ENCODE results near the gene WDR91.
A peak's percentile ranks its signal among the peaks of the same experiment; 100 is the strongest.

Gene WDR91

GRCh38 chr7:135211179-135211945 is at the start of gene WDR91:
Gene WDR91, minus strand, starts transcription at chr7:135211526. Its CDS starts 24 bp downstream, at chr7:135211502.
- in situ Hi-C loops (cut with HindIII; ENCODE audit: low pct_unique_long_range_greater_than_20kb, low sequenced_read_pairs): no loop called here
- peak; percentile 91 to 95 for DNase-seq (ENCODE audit: low read depth in 1 of 2, low spot score in 1 of 2)
- TF ChIP-seq JUND (IDR thresholded peaks at IDR 0.05; ENCODE audit: low read depth): no peak

- DNase-seq (ENCODE audit: low read depth in 1 of 2, low spot score in 1 of 2): no peak
- in situ Hi-C loops (cut with HindIII; ENCODE audit: low pct_unique_long_range_greater_than_20kb, low sequenced_read_pairs): no loop called here
These were observed 49.1 kb upstream of the WDR91 start for GRCh38 chr7:135260470-135260869.

GRCh38 chr7:135259702-135260101 is 48.4 kb upstream of the WDR91 start:
- in situ Hi-C loops (cut with HindIII; ENCODE audit: low pct_unique_long_range_greater_than_20kb, low sequenced_read_pairs): no loop called here
- no peak for TF ChIP-seq JUND (IDR thresholded peaks at IDR 0.05; ENCODE audit: low read depth)
- no peak for DNase-seq (ENCODE audit: low read depth in 1 of 2, low spot score in 1 of 2)

More at GRCh38 chr7:135260470-135260869, 49.1 kb upstream of the WDR91 start:
- no peak for TF ChIP-seq JUND (IDR thresholded peaks at IDR 0.05; ENCODE audit: low read depth)

GRCh38 chr7:135258585-135258984 is 47.3 kb upstream of the WDR91 start:
- in situ Hi-C loops (cut with HindIII; ENCODE audit: low pct_unique_long_range_greater_than_20kb, low sequenced_read_pairs): no loop called here
- no peak for TF ChIP-seq JUND (IDR thresholded peaks at IDR 0.05; ENCODE audit: low read depth)

GRCh38 chr7:135257790-135258189 is 46.5 kb upstream of the WDR91 start:
- in situ Hi-C loops (cut with HindIII; ENCODE audit: low pct_unique_long_range_greater_than_20kb, low sequenced_read_pairs): no loop called here

More at GRCh38 chr7:135258585-135258984, 47.3 kb upstream of the WDR91 start:
- DNase-seq (ENCODE audit: low read depth in 1 of 2, low spot score in 1 of 2): no peak

GRCh38 chr7:135253851-135254771 is 42.8 kb upstream of the WDR91 start:
- in situ Hi-C loops (cut with HindIII; ENCODE audit: low pct_unique_long_range_greater_than_20kb, low sequenced_read_pairs): no loop called here
- no peak for TF ChIP-seq JUND (IDR thresholded peaks at IDR 0.05; ENCODE audit: low read depth)
- DNase-seq (ENCODE audit: low read depth in 1 of 2, low spot score in 1 of 2): no peak

More at GRCh38 chr7:135257790-135258189, 46.5 kb upstream of the WDR91 start:
- TF ChIP-seq JUND (IDR thresholded peaks at IDR 0.05; ENCODE audit: low read depth): no peak
- no peak for DNase-seq (ENCODE audit: low read depth in 1 of 2, low spot score in 1 of 2)

GRCh38 chr7:135251496-135252391 is 40.4 kb upstream of the WDR91 start:
- no peak for TF ChIP-seq JUND (IDR thresholded peaks at IDR 0.05; ENCODE audit: low read depth)
- in situ Hi-C loops (cut with HindIII; ENCODE audit: low pct_unique_long_range_greater_than_20kb, low sequenced_read_pairs): no loop called here

GRCh38 chr7:135248546-135248945 is 37.2 kb upstream of the WDR91 start:
- in situ Hi-C loops (cut with HindIII; ENCODE audit: low pct_unique_long_range_greater_than_20kb, low sequenced_read_pairs): no loop called here
- TF ChIP-seq JUND (IDR thresholded peaks at IDR 0.05; ENCODE audit: low read depth): no peak
- DNase-seq (ENCODE audit: low read depth in 1 of 2, low spot score in 1 of 2): no peak

More at GRCh38 chr7:135251496-135252391, 40.4 kb upstream of the WDR91 start:
- no peak for DNase-seq (ENCODE audit: low read depth in 1 of 2, low spot score in 1 of 2)

- in situ Hi-C loops (cut with HindIII; ENCODE audit: low pct_unique_long_range_greater_than_20kb, low sequenced_read_pairs): no loop called here
- TF ChIP-seq JUND (IDR thresholded peaks at IDR 0.05; ENCODE audit: low read depth): no peak
- no peak for DNase-seq (ENCODE audit: low read depth in 1 of 2, low spot score in 1 of 2)
These were observed 36.6 kb upstream of the WDR91 start for GRCh38 chr7:135247746-135248471.

GRCh38 chr7:135246191-135246825 is 35.0 kb upstream of the WDR91 start:
- no peak for TF ChIP-seq JUND (IDR thresholded peaks at IDR 0.05; ENCODE audit: low read depth)
- no peak for DNase-seq (ENCODE audit: low read depth in 1 of 2, low spot score in 1 of 2)
- in situ Hi-C loops (cut with HindIII; ENCODE audit: low pct_unique_long_range_greater_than_20kb, low sequenced_read_pairs): no loop called here
